Cortex of kidney (tissue), 1 donor: ENCODE results near the gene PLA2G4F.

Experiments
- DNase-seq: peaks from one replicate; lab custom pipeline; 2025; lab: John Stamatoyannopoulos, UW

Gene PLA2G4F

GRCh38 chr15:42163947-42164550 is 7.6 kb upstream of the PLA2G4F start:
- DNase-seq: no peak

GRCh38 chr15:42163291-42163690 is 6.9 kb upstream of the PLA2G4F start:
- no peak for DNase-seq

- DNase-seq: no peak
Measured at GRCh38 chr15:42160136-42160535, 3.7 kb upstream of the PLA2G4F start.

- DNase-seq: no peak
Measured at GRCh38 chr15:42159381-42160015, 3.1 kb upstream of the PLA2G4F start.

- DNase-seq: no peak
Measured at GRCh38 chr15:42158941-42159340, 2.5 kb upstream of the PLA2G4F start.

- DNase-seq: no peak
Measured at GRCh38 chr15:42157981-42158765, 1.7 kb upstream of the PLA2G4F start.

GRCh38 chr15:42157381-42157780 is 945 bp upstream of the PLA2G4F start:
- DNase-seq: no peak

- DNase-seq: no peak
Measured at GRCh38 chr15:42155546-42156242, 742 bp downstream of the PLA2G4F start.

GRCh38 chr15:42154956-42155355 is 1.5 kb downstream of the PLA2G4F start:
- no peak for DNase-seq

- DNase-seq: no peak
Measured at GRCh38 chr15:42154212-42154941, 2.1 kb downstream of the PLA2G4F start.

- no peak for DNase-seq
Measured at GRCh38 chr15:42153874-42154211, 2.6 kb downstream of the PLA2G4F start.

GRCh38 chr15:42152921-42153698 is 3.3 kb downstream of the PLA2G4F start:
- DNase-seq: no peak

- DNase-seq: no peak
Measured at GRCh38 chr15:42152196-42152920, 4.1 kb downstream of the PLA2G4F start.

GRCh38 chr15:42151736-42152135 is 4.7 kb downstream of the PLA2G4F start:
- DNase-seq: no peak

- no peak for DNase-seq
Measured at GRCh38 chr15:42151141-42151561, 5.3 kb downstream of the PLA2G4F start.

GRCh38 chr15:42150219-42150970 is 6.0 kb downstream of the PLA2G4F start:
- DNase-seq: no peak

GRCh38 chr15:42149493-42150218 is 6.8 kb downstream of the PLA2G4F start:
- no peak for DNase-seq

- no peak for DNase-seq
Measured at GRCh38 chr15:42148808-42149492, 7.5 kb downstream of the PLA2G4F start.

GRCh38 chr15:42147431-42147735 is 9.1 kb downstream of the PLA2G4F start:
- no peak for DNase-seq
